Right lobe of liver (tissue), 4 donors: ENCODE results near the gene EHBP1L1.

ENCODE experiments used
- POLR2A ChIP-seq: fragments of 450-650 bp; IDR thresholded peaks from one replicate; pipeline ENCODE4 v1.6.1; 2017; ENCODE audit warnings: antibody characterized with exemption, mild to moderate bottlenecking
- TF ChIP-seq, protein P1 (sequence below), 4 donors: fragments of 200-600 bp in 3 of 4; fragments of 450-650 bp in 1 of 4; IDR thresholded peaks; one replicate each; pipeline versions ENCODE4 v1.5.1 to v1.8.0; 2016 to 2022; ENCODE audit warnings: antibody characterized with exemption in 4 of 4, mild to moderate bottlenecking in 2 of 4
- donor health status: DM: no; HTN: no; CAD: no.
- donor health status: DM: no; HTN: no; CAD: no.
- donor health status: DM: no; HTN: yes; CAD: no.

DNA sequence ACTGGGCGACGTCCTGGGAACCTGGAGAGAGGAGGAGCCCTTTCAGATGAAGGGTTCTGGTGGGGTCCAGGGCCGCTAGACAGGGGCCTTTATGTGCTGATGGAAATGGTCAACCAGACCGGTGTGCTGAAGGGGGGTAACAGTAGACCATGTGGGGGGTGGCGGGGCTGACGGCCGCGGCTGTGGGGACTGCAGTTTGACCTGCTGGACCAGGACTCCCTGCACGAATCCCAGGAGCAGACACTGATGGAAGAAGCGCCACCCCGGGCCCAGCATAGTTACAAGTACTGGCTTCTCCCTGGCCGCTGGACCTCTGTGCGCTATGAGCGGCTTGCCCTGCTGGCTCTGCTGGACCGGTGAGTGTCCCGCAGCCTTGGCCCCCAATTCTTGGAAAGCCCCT lies 46.2 kb downstream of the EHBP1L1 start:
- TF ChIP-seq, protein P1, sequence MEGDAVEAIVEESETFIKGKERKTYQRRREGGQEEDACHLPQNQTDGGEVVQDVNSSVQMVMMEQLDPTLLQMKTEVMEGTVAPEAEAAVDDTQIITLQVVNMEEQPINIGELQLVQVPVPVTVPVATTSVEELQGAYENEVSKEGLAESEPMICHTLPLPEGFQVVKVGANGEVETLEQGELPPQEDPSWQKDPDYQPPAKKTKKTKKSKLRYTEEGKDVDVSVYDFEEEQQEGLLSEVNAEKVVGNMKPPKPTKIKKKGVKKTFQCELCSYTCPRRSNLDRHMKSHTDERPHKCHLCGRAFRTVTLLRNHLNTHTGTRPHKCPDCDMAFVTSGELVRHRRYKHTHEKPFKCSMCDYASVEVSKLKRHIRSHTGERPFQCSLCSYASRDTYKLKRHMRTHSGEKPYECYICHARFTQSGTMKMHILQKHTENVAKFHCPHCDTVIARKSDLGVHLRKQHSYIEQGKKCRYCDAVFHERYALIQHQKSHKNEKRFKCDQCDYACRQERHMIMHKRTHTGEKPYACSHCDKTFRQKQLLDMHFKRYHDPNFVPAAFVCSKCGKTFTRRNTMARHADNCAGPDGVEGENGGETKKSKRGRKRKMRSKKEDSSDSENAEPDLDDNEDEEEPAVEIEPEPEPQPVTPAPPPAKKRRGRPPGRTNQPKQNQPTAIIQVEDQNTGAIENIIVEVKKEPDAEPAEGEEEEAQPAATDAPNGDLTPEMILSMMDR (IDR thresholded peaks at IDR 0.05): no peak
- TF ChIP-seq POLR2A: no peak
